Colon (tissue), 2 donors: ENCODE data around the gene FAM186B.

ENCODE experiments used
- FAIRE-seq: peaks from 2 replicates; lab custom pipeline; 2012; peaks lifted over from hg19 to GRCh38; lab: Jason Lieb, UNC
- donor health status: control.
- donor health status: control.

Gene FAM186B

DNA sequence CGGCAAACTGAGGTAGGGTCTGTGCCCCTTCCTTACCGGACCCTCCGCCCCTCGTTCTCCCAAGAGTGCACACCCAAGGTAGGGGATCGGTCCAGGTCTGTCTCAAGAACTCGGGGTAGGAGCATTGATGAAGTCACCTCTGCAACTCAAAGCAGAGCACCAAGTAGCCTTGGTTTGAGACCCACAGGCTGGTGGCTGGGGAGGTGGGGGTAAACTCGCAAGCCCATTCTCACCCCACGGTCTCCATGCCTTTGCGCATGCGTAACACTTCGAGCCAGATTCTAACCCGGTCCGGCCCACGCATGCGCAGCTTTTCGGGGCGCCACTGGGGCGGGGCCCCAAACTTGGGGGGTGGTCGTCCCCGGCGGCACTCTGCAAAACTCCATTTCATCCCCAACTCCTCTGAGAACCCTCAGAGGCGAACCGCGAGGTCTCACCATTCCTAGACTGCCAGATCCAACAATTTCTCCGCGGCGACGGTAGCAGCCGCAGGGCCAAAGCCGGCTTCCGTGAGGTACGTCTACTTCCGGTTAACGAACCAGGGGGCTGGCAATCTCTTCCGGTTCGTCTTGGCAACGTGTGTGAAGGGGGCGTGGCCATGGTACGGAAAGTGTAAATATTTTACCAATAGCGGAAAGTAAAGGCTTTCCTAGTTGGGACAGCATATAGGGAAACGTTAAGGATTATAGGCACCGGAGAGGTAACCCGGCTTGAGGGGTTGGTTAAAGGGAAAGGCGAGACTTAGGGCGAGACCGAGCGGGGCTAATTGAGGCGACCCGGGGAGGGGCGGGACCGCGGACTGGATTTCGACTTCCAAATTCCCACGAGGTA lies 37.6 kb downstream of the FAM186B start, which contains the start of gene MCRS1:
MCRS1 (minus strand) TSS at position 532 of the 831 bp plus-strand sequence. CDS start 1,411 bp downstream, outside the sequence.
- no peak for FAIRE-seq

- FAIRE-seq: no peak
Observed at GRCh38 chr12:49567302-49567610, 38.2 kb downstream of the FAM186B start.

DNA sequence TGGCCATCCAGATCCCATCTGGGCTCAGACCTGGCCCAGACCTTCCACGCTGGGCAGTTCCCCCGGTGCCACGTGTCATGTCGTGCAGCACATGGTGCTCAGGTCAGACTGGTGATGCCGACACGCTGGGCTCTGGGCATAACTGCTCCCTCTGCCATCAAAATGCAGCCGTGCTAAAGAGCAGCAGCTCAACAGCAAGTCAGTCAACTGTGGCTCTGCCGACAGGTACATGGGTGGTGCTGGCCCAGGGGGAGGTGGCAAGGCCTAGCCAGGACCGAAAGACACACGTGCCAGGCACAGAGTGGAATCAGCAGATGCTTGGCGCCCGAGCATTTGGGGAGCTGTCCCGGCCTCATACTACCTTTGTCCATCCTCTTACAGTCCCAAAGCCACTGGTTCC lies 39.1 kb downstream of the FAM186B start:
- no peak for FAIRE-seq

GRCh38 chr12:49565406-49566265 lies 39.8 kb downstream of the FAM186B start:
- no peak for FAIRE-seq

- no peak for FAIRE-seq
Observed at GRCh38 chr12:49564686-49565405, 40.6 kb downstream of the FAM186B start.

DNA sequence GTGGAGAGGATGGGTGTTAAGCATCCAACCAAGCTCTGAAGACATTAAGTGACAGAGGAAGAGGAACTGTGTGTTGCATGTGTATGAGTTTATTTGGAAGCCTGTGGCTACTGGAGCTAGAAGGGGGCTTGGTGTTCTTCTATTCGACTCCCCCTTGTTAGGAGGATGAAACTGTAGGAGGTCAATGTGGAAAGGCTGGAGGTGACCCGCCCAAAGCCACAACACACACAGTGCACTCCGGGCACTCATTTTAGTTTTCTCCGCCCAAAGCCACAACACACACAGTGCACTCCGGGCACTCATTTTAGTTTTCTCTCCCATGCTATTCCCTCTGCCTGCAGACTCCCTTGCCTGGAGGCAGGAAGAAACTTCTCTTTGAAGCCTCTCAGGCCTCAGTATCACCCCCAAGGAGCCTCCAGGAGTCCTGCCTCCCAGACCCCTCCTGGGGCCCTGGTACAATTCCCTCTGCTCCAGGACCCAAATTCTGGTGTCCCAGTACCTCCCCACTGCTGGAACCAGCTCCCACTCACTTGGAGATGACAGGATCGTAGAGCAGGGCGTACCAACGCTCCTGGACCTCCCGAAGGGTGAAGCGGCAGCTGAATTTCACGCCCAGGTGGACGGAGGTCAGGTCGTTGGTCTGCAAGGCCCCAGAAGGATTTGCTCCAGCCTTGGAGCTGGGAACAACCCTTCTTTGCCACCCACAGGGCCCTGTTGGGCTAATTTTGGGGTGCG lies 41.3 kb downstream of the FAM186B start:
- FAIRE-seq: no peak

DNA sequence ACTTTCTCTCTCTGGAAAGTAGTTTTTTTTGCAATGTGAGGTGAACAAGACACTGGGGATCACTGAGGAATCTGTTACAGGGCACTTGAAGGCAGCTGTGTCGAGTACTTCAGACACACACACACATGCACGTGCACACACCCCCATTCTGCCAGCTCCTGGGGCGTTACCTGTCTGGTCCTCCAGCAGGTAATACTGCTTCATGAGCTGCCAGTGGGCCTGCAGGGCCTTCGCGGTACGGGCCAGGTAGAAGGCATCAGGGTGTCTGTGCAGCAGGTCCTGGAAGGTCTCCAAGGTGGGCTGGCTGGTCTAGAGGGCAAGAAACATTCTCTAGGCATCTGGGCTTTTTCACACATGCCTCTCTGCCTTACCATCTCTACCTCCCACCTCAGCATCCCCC lies 42.6 kb downstream of the FAM186B start:
- FAIRE-seq: no peak

DNA sequence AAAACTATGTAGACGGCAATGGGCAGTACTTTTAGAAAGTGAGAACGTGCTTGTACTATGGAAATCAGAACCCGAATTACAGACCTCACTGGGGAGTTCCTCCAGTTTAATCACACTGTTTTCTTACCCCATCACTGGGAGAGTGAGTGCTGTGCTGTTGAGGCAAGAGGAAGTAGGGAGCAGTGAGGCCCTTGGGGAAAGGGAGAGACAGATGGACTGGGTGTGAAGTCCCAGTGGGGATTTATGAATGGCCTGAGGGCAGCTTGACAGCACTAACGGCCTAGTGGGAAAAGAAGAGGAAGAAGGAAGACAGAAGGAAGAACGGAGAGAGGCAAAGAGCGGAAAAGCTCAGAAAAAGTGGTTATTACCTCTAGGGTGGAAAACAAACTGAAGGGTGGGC lies 43.2 kb downstream of the FAM186B start:
- no peak for FAIRE-seq

DNA sequence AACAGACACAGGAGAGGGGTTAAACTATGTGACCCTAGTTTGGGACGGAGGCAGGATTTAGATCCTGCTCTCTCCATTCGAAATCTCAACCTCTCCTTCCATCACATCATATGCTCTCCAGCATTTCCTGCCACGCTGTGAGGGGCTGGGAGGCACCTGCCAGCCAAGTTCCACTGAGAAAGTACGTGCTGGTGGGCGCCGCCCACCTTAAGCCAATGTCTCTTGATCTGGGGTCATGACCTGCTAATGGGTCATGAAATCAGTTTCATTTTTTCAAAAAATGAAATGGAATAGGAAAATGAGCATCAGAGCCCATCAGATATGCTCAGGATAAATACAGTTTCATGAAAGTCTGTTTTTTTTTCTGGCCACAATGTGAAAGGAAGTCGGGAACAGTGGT lies 44.7 kb downstream of the FAM186B start:
- no peak for FAIRE-seq

- no peak for FAIRE-seq
Observed at GRCh38 chr12:49559011-49559675, 46.3 kb downstream of the FAM186B start.

DNA sequence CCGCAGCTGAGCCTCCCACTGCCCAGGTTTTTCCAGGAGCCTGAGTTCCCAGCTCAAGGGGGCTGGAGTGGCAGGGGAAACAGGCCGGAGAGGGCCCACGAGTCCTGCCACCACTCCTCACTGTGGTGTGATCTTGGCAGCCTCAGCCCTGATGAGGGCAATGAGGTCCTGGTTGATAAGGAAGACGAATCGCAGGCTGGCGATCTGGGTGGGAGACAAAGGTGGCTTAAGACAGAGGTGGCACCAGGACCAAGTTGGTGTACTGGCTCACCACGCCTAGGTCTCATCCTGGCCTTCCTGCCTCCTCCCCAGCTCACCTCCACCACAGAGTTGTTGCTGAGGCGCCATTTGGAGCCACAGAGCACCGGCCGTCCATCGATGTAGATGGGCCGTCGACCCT lies 46.9 kb downstream of the FAM186B start:
- FAIRE-seq: no peak

GRCh38 chr12:49557917-49558215 lies 47.6 kb downstream of the FAM186B start:
- no peak for FAIRE-seq

GRCh38 chr12:49557187-49557916 lies 48.1 kb downstream of the FAM186B start:
- no peak for FAIRE-seq

GRCh38 chr12:49556391-49557186 lies 48.9 kb downstream of the FAM186B start:
- no peak for FAIRE-seq

GRCh38 chr12:49555631-49556390 lies 49.6 kb downstream of the FAM186B start:
- no peak for FAIRE-seq

DNA sequence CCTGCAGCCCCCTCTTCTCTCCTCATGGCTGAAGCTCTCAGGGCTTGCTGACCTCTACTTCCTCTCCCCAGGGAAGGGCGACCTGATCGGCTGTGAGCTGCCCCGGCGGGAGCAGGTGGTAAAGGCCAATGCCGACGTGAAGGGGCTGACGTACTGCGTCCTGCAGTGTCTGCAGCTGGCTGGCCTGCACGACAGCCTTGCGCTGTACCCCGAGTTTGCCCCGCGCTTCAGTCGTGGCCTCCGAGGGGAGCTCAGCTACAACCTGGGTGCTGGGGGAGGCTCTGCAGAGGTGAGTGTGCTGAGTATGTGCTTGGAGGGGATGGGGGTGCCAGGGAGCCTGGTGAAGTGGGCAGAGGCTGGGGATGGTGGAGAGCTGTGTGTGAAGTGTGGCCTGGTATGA lies 51.2 kb downstream of the FAM186B start:
- FAIRE-seq: no peak

DNA sequence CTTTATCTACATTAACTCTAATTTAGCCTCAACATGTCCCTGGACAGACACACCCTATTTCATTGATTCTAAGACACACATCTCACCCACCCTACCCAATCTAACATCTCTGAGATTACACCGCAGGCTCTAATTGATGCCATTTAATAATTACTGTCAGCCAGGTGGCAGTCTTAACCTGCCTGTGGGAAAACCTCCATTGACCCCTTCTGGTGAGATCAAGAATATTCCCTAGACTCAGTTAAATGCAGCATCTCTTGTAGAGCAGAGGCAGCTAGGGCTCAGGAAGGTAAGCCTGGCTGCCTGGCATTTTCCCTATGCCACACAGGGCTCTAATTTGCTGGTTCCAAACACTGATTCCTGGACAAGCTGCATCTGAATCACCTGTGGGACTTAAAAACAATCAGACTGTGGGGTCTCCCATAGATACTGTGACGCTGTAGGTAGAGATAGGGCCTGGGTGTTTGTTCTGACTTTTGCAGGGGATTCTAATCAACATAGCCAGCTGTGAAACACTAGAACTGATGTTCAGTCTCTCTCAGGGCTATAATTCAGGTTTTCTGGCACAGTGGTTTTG lies 51.8 kb downstream of the FAM186B start:
- no peak for FAIRE-seq

GRCh38 chr12:49552899-49553298 lies 52.5 kb downstream of the FAM186B start:
- no peak for FAIRE-seq

DNA sequence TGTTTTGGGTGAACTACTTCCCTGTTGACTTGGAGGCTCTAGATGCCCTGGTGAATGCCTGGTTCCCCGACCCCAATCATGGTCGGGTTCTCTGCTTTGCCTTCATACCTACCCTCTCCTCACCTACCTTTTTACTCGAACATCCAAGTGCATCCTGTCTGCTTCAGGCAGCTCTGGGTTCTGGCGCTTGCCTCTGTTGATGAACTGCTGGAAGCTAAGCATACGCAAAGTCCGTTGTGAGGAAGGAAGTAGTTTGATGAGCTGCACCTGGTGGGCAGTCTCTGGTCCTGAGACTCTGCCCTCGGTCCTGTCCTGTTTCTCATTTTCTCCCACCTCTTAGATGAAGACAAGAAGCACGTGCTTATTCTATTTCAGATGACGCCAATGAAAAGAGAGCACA lies 53.0 kb downstream of the FAM186B start:
- no peak for FAIRE-seq
